HepG2 (cell line): ENCODE data around the gene CLTA. TPM values are rescaled to one million over a fixed set of nuclear protein-coding genes. Genes with fewer than 3 reads are reported as not detected.

Source experiments
- ARNTL ChIP-seq: sonication (generic); formaldehyde crosslinking; IDR thresholded peaks from 2 replicates; pipeline ENCODE4 v1.4.0; 2020; ENCODE audit warnings: mild to moderate bottlenecking, missing genetic modification reagents
- BHLHE40 ChIP-seq: IDR thresholded peaks from 2 replicates; pipeline ENCODE4 v1.6.1; 2011; ENCODE audit warnings: low read length, improper control_type of control experiment
- CBX2 ChIP-seq, 2 experiments: fragments of 200-600 bp in 1 of 2; sonication (generic); formaldehyde crosslinking in 1 of 2; IDR thresholded peaks; 2 replicates each; pipeline versions ENCODE4 v1.7.0 to v1.8.1; 2018 to 2022; ENCODE audit warnings: low read depth in 2 of 2, low read length in 1 of 2, mild to moderate bottlenecking in 1 of 2, missing genetic modification reagents in 1 of 2
- FLYWCH1 ChIP-seq: sonication (generic); formaldehyde crosslinking; IDR thresholded peaks from 2 replicates; pipeline ENCODE4 v1.8.1; 2023; ENCODE audit warnings: mild to moderate bottlenecking, missing genetic modification reagents
- SALL1 ChIP-seq: sonication (generic); formaldehyde crosslinking; IDR thresholded peaks from 2 replicates; pipeline ENCODE4 v1.8.0; 2022; ENCODE audit warnings: mild to moderate bottlenecking, missing genetic modification reagents
- SYNCRIP ChIP-seq: fragments of 200-400 bp; formaldehyde crosslinking; IDR thresholded peaks from 2 replicates; pipeline ENCODE4 v1.6.1; 2018; ENCODE audit warnings: mild to moderate bottlenecking, low read depth, low read length; ENCODE audit not compliant: insufficient read depth
- TBP ChIP-seq: sonication (generic); formaldehyde crosslinking; IDR thresholded peaks from 2 replicates; pipeline ENCODE4 v1.5.0; 2020; ENCODE audit warnings: missing genetic modification reagents
- TEAD3 ChIP-seq: optimal IDR thresholded peaks from 2 replicates; pipeline ENCODE3; 2016; ENCODE audit warnings: borderline replicate concordance
- TGIF2 ChIP-seq: IDR thresholded peaks from 2 replicates; pipeline ENCODE4 v1.6.1; 2016; ENCODE audit warnings: control low read depth, missing compliant biosample characterization
- U2AF1 ChIP-seq: fragments of 200-400 bp; formaldehyde crosslinking; optimal IDR thresholded peaks from 2 replicates; pipeline ENCODE3; 2017; ENCODE audit warnings: mild to moderate bottlenecking, low read depth, low read length
- ZFP36L2 ChIP-seq: sonication (generic); formaldehyde crosslinking; IDR thresholded peaks from 2 replicates; pipeline ENCODE4 v1.4.0; 2020; ENCODE audit warnings: missing genetic modification reagents
- ZNF224 ChIP-seq: sonication (generic); formaldehyde crosslinking; IDR thresholded peaks from 2 replicates; pipeline ENCODE4 v1.5.0; 2020; ENCODE audit warnings: mild to moderate bottlenecking, missing genetic modification reagents
- ZNF24 ChIP-seq: fragments of 450-650 bp; IDR thresholded peaks from 2 replicates; pipeline ENCODE4 v1.6.1; 2017; ENCODE audit warnings: antibody characterized with exemption, mild to moderate bottlenecking
- ZNF260 ChIP-seq: sonication (generic); formaldehyde crosslinking; IDR thresholded peaks from 2 replicates; pipeline ENCODE4 v1.4.0; 2020; ENCODE audit warnings: missing genetic modification reagents, low read depth, mild to moderate bottlenecking, borderline replicate concordance
- ZNF274 ChIP-seq: sonication (generic); formaldehyde crosslinking; IDR thresholded peaks from 2 replicates; pipeline ENCODE4 v1.5.1; 2020; ENCODE audit warnings: mild to moderate bottlenecking, missing genetic modification reagents
- ZNF577 ChIP-seq: sonication (generic); formaldehyde crosslinking; IDR thresholded peaks from 2 replicates; pipeline ENCODE4 v1.4.0; 2020; ENCODE audit warnings: mild to moderate bottlenecking, low read depth, missing genetic modification reagents, borderline replicate concordance
- ZNF709 ChIP-seq: sonication (generic); formaldehyde crosslinking; IDR thresholded peaks from 2 replicates; pipeline ENCODE4 v1.5.0; 2020; ENCODE audit warnings: mild to moderate bottlenecking, missing genetic modification reagents
- ZSCAN12 ChIP-seq: sonication (generic); formaldehyde crosslinking; IDR thresholded peaks from 2 replicates; pipeline ENCODE4 v1.9.0; 2021; ENCODE audit warnings: mild to moderate bottlenecking, missing genetic modification reagents
- ZSCAN21 ChIP-seq: sonication (generic); formaldehyde crosslinking; IDR thresholded peaks from 2 replicates; pipeline ENCODE4 v1.8.0; 2022; ENCODE audit warnings: mild to moderate bottlenecking, missing genetic modification reagents, moderate library complexity, borderline replicate concordance
- polyA plus RNA-seq, 8 experiments: library from polyadenylated mRNA; depleted of rRNA in 3 of 8; stranded (reverse) in 7 of 8; unstranded in 1 of 8; fragments of >200 nt; fragmentation: Illumina TruSeq in 4 of 8; extraction: Trizol in 4 of 8; gene quantifications; 2 replicates each; pipeline versions ENCODE4 v1.2.1 to v1.2.3, GENCODE V29; 2011 to 2016; ENCODE audit warnings: low read depth in 4 of 8, missing spikeins in 1 of 8, mixed read lengths in 1 of 8; ENCODE audit not compliant: insufficient read depth in 1 of 8
- total RNA-seq, 5 experiments: library from RNA; depleted of rRNA; stranded (reverse); fragments of >200 nt; fragmentation: Illumina TruSeq; extraction: Trizol; gene quantifications; 2 replicates each; pipeline ENCODE4 v1.2.3, GENCODE V29; 2016; ENCODE audit warnings: low read depth in 1 of 5
- TF ChIP-seq, protein P1 (sequence below): sonication (generic); formaldehyde crosslinking; IDR thresholded peaks from 2 replicates; pipeline ENCODE4 v1.4.0; 2020; ENCODE audit warnings: missing genetic modification reagents, mild to moderate bottlenecking, borderline replicate concordance
- TF ChIP-seq, protein P2 (sequence below): sonication (generic); formaldehyde crosslinking; IDR thresholded peaks from 2 replicates; pipeline ENCODE4 v1.8.0; 2022; ENCODE audit warnings: missing genetic modification reagents, mild to moderate bottlenecking, borderline replicate concordance
- TF ChIP-seq, protein P3 (sequence below): sonication (generic); formaldehyde crosslinking; IDR thresholded peaks from 2 replicates; pipeline ENCODE4 v1.8.0; 2022; ENCODE audit warnings: mild to moderate bottlenecking, missing genetic modification reagents; ENCODE audit not compliant: insufficient replicate concordance
- TF ChIP-seq, protein P4 (sequence below): IDR thresholded peaks from 2 replicates; pipeline ENCODE4 v1.6.1; 2016; ENCODE audit warnings: low read depth

The CLTA gene
- total and polyA plus RNA-seq, 2 of the 13 experiments (the other 11 are each of a cell fraction or from before 2014, with no cell fraction given): 143 to 222 TPM

DNA sequence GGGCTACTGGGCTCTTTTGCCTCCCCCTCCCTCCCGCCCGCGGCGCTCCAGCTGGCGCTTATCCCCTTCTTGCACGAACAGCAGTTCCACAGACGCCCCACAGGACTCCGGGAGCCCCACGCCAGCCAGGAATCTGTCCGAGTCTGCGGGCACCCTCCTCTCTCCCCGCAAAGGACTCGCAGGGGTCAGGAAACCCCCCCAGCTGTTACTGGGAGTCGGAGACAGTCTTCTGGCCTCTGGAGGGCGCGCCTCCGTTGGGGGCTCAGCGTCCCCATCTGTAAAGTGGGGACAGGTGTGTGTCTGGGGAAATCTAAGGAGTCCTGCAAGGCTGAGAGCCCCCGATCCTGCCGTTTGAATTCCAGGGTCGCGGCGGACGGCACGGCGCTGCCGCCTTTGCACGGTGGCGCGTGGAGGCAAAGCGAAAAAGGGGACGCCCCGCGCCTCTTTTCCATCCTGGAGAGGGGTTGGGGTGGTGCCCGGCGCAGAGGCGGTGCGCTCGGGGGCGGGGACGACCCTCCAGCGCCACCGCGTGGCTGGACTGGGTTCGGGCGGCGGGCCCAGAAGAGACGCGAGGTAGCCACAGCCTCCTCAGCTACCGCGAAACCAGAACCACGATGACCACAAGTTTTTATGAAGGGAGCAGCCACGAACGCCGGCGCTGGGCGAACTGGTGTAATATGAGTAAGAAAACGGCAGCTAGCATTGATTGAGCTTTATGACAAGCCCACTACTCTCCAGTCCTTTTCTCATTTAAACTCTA, 24.4 kb upstream of the CLTA start (continued):
- TF ChIP-seq, protein P1, sequence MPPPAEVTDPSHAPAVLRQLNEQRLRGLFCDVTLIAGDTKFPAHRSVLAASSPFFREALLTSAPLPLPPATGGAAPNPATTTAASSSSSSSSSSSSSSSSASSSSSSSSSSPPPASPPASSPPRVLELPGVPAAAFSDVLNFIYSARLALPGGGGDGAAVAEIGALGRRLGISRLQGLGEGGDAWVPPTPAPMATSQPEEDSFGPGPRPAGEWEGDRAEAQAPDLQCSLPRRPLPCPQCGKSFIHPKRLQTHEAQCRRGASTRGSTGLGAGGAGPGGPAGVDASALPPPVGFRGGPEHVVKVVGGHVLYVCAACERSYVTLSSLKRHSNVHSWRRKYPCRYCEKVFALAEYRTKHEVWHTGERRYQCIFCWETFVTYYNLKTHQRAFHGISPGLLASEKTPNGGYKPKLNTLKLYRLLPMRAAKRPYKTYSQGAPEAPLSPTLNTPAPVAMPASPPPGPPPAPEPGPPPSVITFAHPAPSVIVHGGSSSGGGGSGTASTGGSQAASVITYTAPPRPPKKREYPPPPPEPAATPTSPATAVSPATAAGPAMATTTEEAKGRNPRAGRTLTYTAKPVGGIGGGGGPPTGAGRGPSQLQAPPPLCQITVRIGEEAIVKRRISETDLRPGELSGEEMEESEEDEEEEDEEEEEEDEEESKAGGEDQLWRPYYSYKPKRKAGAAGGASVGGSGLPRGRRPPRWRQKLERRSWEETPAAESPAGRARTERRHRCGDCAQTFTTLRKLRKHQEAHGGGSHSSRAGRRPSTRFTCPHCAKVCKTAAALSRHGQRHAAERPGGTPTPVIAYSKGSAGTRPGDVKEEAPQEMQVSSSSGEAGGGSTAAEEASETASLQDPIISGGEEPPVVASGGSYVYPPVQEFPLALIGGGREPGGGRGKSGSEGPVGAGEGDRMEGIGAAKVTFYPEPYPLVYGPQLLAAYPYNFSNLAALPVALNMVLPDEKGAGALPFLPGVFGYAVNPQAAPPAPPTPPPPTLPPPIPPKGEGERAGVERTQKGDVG (CRISPR knock-in tag): no peak
- TF ChIP-seq CBX2 (IDR thresholded peaks at IDR 0.05; ENCODE audit: low read depth, low read length) (no peak), CBX2 (CRISPR knock-in tag; IDR thresholded peaks at IDR 0.05; ENCODE audit: low read depth) (no peak), SALL1 (CRISPR knock-in tag) (0 out of 2 replicates have a peak, but pooled peaks have one; percentile 26), ZNF224 (CRISPR knock-in tag) (no peak), TEAD3 (peak; percentile 20), BHLHE40 (no peak), ZFP36L2 (no peak), ZNF260 (no peak), ZNF274 (0 out of 2 replicates have a peak, but pooled peaks have one; percentile 30), FLYWCH1 (CRISPR knock-in tag) (no peak), ARNTL (CRISPR knock-in tag) (no peak), U2AF1 (no peak), ZNF24 (no peak), ZNF709 (CRISPR knock-in tag) (no peak), ZSCAN21 (no peak; the same call in 1 of the 2 replicates), TGIF2 (CRISPR knock-in tag) (no peak), ZNF577 (CRISPR knock-in tag) (no peak), SYNCRIP (no peak), TBP (CRISPR knock-in tag) (no peak), ZSCAN12 (no peak)
- TF ChIP-seq, protein P2, sequence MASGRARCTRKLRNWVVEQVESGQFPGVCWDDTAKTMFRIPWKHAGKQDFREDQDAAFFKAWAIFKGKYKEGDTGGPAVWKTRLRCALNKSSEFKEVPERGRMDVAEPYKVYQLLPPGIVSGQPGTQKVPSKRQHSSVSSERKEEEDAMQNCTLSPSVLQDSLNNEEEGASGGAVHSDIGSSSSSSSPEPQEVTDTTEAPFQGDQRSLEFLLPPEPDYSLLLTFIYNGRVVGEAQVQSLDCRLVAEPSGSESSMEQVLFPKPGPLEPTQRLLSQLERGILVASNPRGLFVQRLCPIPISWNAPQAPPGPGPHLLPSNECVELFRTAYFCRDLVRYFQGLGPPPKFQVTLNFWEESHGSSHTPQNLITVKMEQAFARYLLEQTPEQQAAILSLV (CRISPR knock-in tag): no peak
- TF ChIP-seq, protein P3, sequence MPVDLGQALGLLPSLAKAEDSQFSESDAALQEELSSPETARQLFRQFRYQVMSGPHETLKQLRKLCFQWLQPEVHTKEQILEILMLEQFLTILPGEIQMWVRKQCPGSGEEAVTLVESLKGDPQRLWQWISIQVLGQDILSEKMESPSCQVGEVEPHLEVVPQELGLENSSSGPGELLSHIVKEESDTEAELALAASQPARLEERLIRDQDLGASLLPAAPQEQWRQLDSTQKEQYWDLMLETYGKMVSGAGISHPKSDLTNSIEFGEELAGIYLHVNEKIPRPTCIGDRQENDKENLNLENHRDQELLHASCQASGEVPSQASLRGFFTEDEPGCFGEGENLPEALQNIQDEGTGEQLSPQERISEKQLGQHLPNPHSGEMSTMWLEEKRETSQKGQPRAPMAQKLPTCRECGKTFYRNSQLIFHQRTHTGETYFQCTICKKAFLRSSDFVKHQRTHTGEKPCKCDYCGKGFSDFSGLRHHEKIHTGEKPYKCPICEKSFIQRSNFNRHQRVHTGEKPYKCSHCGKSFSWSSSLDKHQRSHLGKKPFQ: no peak
- TF ChIP-seq, protein P4, sequence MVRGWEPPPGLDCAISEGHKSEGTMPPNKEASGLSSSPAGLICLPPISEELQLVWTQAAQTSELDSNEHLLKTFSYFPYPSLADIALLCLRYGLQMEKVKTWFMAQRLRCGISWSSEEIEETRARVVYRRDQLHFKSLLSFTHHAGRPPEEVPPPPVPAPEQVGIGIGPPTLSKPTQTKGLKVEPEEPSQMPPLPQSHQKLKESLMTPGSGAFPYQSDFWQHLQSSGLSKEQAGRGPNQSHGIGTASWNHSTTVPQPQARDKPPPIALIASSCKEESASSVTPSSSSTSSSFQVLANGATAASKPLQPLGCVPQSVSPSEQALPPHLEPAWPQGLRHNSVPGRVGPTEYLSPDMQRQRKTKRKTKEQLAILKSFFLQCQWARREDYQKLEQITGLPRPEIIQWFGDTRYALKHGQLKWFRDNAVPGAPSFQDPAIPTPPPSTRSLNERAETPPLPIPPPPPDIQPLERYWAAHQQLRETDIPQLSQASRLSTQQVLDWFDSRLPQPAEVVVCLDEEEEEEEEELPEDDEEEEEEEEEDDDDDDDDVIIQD: no peak
